SK-N-SH (cell line): Measurements from ENCODE around the gene TENT4A. TPM values are rescaled to one million over a fixed set of nuclear protein-coding genes. Genes with fewer than 3 reads are reported as not detected.
A peak's percentile ranks its signal among the peaks of the same experiment; 100 is the strongest.

Experiments used
- CTCF ChIA-PET: fragments of 300-600, 350-600 bp; formaldehyde crosslinking; extraction: SDS; loops from one replicate; lab custom pipeline; 2021; lab: Yijun Ruan, JAX
- POLR2A ChIA-PET: fragments of 350-600 bp; sonication (Branson Sonifier 250); formaldehyde crosslinking; extraction: SDS; loops from one replicate; lab custom pipeline; 2020; ENCODE audit warnings: antibody characterized with exemption, inconsistent platforms; lab: Yijun Ruan, JAX
- DNase-seq: peaks from one replicate; pipeline ENCODE4 v3.0.0; 2012
- H2AFZ ChIP-seq: fragments of 200-600 bp; sonication (generic); 2 replicates; pipeline ENCODE4 v1.8.1; 2016; ENCODE audit warnings: antibody characterized with exemption, mild to moderate bottlenecking, low read depth
- H3F3A ChIP-seq: fragments of 200-600 bp; sonication (generic); replicated peaks from 2 replicates; pipeline ENCODE3; 2016; ENCODE audit warnings: antibody characterized with exemption, mild to moderate bottlenecking; ENCODE audit not compliant: insufficient read depth
- H3K27ac ChIP-seq, 2 experiments: fragments of 200-500 bp in 1 of 2; fragments of 200-600 bp in 1 of 2; sonication (Bioruptor generic) in 1 of 2; sonication (generic), shearing (Covaris generic) in 1 of 2; 2 replicates each; pipeline versions ENCODE4 v1.5.1 to v1.6.1; 2014 to 2016; ENCODE audit warnings: low read depth in 2 of 2, inconsistent platforms in 1 of 2, low read length in 1 of 2, mild to moderate bottlenecking in 1 of 2, mixed read lengths in 1 of 2
- H3K27me3 ChIP-seq: fragments of 200-600 bp; sonication (generic), shearing (Covaris generic); 2 replicates; pipeline ENCODE4 v1.6.1; 2016; ENCODE audit warnings: mixed run types; ENCODE audit not compliant: insufficient read depth
- H3K36me3 ChIP-seq, 2 experiments: fragments of 200-500 bp in 1 of 2; fragments of 200-600 bp in 1 of 2; sonication (Bioruptor generic) in 1 of 2; sonication (generic) in 1 of 2; replicated peaks in 1 of 2; 2 replicates each; pipeline versions ENCODE3 to v1.5.1; 2014 to 2016; ENCODE audit warnings: low read length in 1 of 2, mild to moderate bottlenecking in 1 of 2; ENCODE audit not compliant: insufficient read depth in 2 of 2, control insufficient read depth in 1 of 2
- H3K4me1 ChIP-seq, 2 experiments: fragments of 200-500 bp in 1 of 2; fragments of 200-600 bp in 1 of 2; sonication (Bioruptor generic) in 1 of 2; sonication (generic), shearing (Covaris generic) in 1 of 2; 2 replicates each; pipeline versions ENCODE4 v1.5.1 to v1.6.1; 2014 to 2016; ENCODE audit warnings: low read depth in 1 of 2, low read length in 1 of 2, mixed run types in 1 of 2; ENCODE audit not compliant: insufficient read depth in 2 of 2, control insufficient read depth in 1 of 2
- H3K4me2 ChIP-seq: fragments of 200-600 bp; sonication (generic), shearing (Covaris generic); 2 replicates; pipeline ENCODE4 v1.6.1; 2017; ENCODE audit warnings: mixed run types
- H3K4me3 ChIP-seq, 2 experiments: fragments of 200-500 bp in 1 of 2; fragments of 200-600 bp in 1 of 2; sonication (Bioruptor generic) in 1 of 2; sonication (generic), shearing (Covaris generic) in 1 of 2; 2 replicates each; pipeline versions ENCODE4 v1.5.1 to v1.8.1; 2014 to 2016; ENCODE audit warnings: low read depth in 2 of 2, inconsistent platforms in 1 of 2, low read length in 1 of 2, mild to moderate bottlenecking in 1 of 2, mixed read lengths in 1 of 2, moderate library complexity in 1 of 2
- H3K79me2 ChIP-seq: fragments of 200-600 bp; sonication (generic); 2 replicates; pipeline ENCODE4 v1.8.1; 2017; ENCODE audit warnings: mild to moderate bottlenecking; ENCODE audit not compliant: insufficient read depth
- H3K9ac ChIP-seq: fragments of 200-600 bp; sonication (generic); 2 replicates; pipeline ENCODE4 v1.6.1; 2017; ENCODE audit warnings: mixed run types
- H3K9me2 ChIP-seq: fragments of 200-600 bp; sonication (generic); 2 replicates; pipeline ENCODE4 v1.6.1; 2017; ENCODE audit warnings: mixed run types
- H3K9me3 ChIP-seq: fragments of 200-600 bp; sonication (generic); 2 replicates; pipeline ENCODE4 v1.6.1; 2017; ENCODE audit warnings: mixed run types, mild to moderate bottlenecking, moderate library complexity
- H4K20me1 ChIP-seq: fragments of 200-600 bp; sonication (generic); 2 replicates; pipeline ENCODE4 v1.6.1; 2017; ENCODE audit warnings: mild to moderate bottlenecking, mixed run types; ENCODE audit not compliant: insufficient read depth
- ELF1 ChIP-seq: IDR thresholded peaks from 2 replicates; pipeline ENCODE4 v1.4.0; 2012
- GABPA ChIP-seq: IDR thresholded peaks from 2 replicates; pipeline ENCODE4 v1.4.0; 2012; ENCODE audit warnings: low read depth, mild to moderate bottlenecking
- GATA2 ChIP-seq: sonication (generic); formaldehyde crosslinking; IDR thresholded peaks from 2 replicates; pipeline ENCODE4 v1.5.0; 2020; ENCODE audit warnings: mild to moderate bottlenecking, missing genetic modification reagents
- IRF3 ChIP-seq: fragments of 150-350 bp; IDR thresholded peaks from 2 replicates; pipeline ENCODE4 v1.6.1; 2016; ENCODE audit warnings: mild to moderate bottlenecking, low read depth, low read length
- JUND ChIP-seq: IDR thresholded peaks from 2 replicates; pipeline ENCODE4 v1.4.0; 2012
- MEF2A ChIP-seq: IDR thresholded peaks from 2 replicates; pipeline ENCODE4 v1.4.0; 2012; ENCODE audit warnings: low read depth, borderline replicate concordance
- MXI1 ChIP-seq: IDR thresholded peaks from 2 replicates; pipeline ENCODE4 v1.6.1; 2012; ENCODE audit warnings: mild to moderate bottlenecking, low read depth, low read length, improper control_type of control experiment
- NFIC ChIP-seq: IDR thresholded peaks from 2 replicates; pipeline ENCODE4 v1.4.0; 2012; ENCODE audit warnings: borderline replicate concordance
- NRF1 ChIP-seq: IDR thresholded peaks from 2 replicates; pipeline ENCODE4 v1.6.1; 2012; ENCODE audit warnings: low read depth, mild to moderate bottlenecking, low read length
- POLR2AphosphoS5 ChIP-seq: IDR thresholded peaks from 2 replicates; pipeline ENCODE4 v1.6.1; 2012; ENCODE audit warnings: low read depth, low read length
- RFX5 ChIP-seq: IDR thresholded peaks from 2 replicates; pipeline ENCODE4 v1.6.1; 2012; ENCODE audit warnings: mild to moderate bottlenecking, improper control_type of control experiment, low read length
- RXRA ChIP-seq: IDR thresholded peaks from 2 replicates; pipeline ENCODE4 v1.4.0; 2012; ENCODE audit warnings: low read depth, mild to moderate bottlenecking, borderline replicate concordance
- SMC3 ChIP-seq: IDR thresholded peaks from 2 replicates; pipeline ENCODE4 v1.6.1; 2012; ENCODE audit warnings: low read depth, low read length, improper control_type of control experiment
- TAF1 ChIP-seq: IDR thresholded peaks from 2 replicates; pipeline ENCODE4 v1.6.1; 2012; ENCODE audit warnings: low read depth, mild to moderate bottlenecking, low read length, moderate library complexity, borderline replicate concordance
- USF2 ChIP-seq: fragments of 150-350 bp; IDR thresholded peaks from 2 replicates; pipeline ENCODE4 v1.6.1; 2017; ENCODE audit warnings: antibody characterized with exemption, low read length, low read depth, borderline replicate concordance
- WGBS: methylation state at CpG from one replicate; pipeline ENCODE4 v1.1.6; 2017; ENCODE audit warnings: low lambda C conversion rate; 5-methylcytosine and 5-hydroxymethylcytosine counted together
- polyA plus RNA-seq, 3 experiments: library from polyadenylated mRNA; depleted of rRNA; stranded (reverse); fragments of >200 nt; gene quantifications; 2 replicates each; pipeline ENCODE4 v1.2.3, GENCODE V29; 2012
- TF ChIP-seq, protein P1 (sequence below): IDR thresholded peaks from 2 replicates; pipeline ENCODE4 v1.4.0; 2012; ENCODE audit warnings: low read depth, borderline replicate concordance
- TF ChIP-seq, protein P2 (sequence below): fragments of 200-600 bp; sonication (generic); IDR thresholded peaks from 2 replicates; pipeline ENCODE4 v1.6.1; 2017; ENCODE audit warnings: antibody characterized with exemption, mild to moderate bottlenecking, moderate library complexity

Gene TENT4A
- polyA plus RNA-seq, 1 of the 3 experiments (the other 2 are of a cell fraction), result 6.0 TPM

DNA sequence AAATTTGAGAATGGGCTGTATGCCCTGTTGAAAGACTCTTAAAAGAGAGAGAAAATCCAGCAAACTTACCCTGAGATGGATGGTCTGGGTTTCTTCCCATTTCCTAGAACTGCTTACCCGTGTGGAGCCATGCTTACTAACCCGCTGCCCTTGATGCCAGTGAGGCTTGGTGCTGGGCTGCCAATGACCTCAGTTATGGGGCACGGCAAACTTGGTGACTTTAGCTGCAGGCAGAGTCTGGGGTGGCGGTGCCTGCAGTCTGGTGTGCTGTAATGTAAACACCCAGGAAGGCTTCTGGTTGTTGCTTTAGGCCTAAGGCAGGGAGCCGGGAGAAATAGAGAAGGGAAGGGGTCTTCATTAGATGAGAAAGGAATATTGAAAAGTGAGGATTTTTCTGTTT lies 7.3 kb upstream of the TENT4A start:
- Histone ChIP-seq H3K9me3 (no peaks in the 10 kb centered on the region), H3K27ac (no peak overlapping the region; a peak in 1 of 4 replicates), H4K20me1 (no peaks in the 10 kb centered on the region), H2AFZ (0 out of 2 replicates have a peak overlapping the region, but pooled peaks have one; percentile 43), H3K9me2 (no peaks in the 10 kb centered on the region), H3K4me3 (no peak overlapping the region), H3K4me1 (peaks cover 9 to 25% of the 10 kb centered on the region in 2 experiments; a peak in 3 of 4 replicates), H3K36me3 (no peaks in the 10 kb centered on the region), H3K9ac (no peak overlapping the region), H3F3A (peaks cover 2% of the 10 kb centered on the region), H3K79me2 (no peaks in the 10 kb centered on the region), H3K27me3 (no peaks in the 10 kb centered on the region), H3K4me2 (no peak overlapping the region)
- TF ChIP-seq RFX5 (no peak), NRF1 (no peak), RXRA (no peak), MXI1 (no peak), GATA2 (CRISPR knock-in tag) (no peak), MEF2A (no peak), POLR2AphosphoS5 (no peak), IRF3 (no peak), SMC3 (no peak), TAF1 (no peak), USF2 (no peak), NFIC (no peak), GABPA (no peak), ELF1 (no peak), JUND (no peak)
- TF ChIP-seq, protein P1, sequence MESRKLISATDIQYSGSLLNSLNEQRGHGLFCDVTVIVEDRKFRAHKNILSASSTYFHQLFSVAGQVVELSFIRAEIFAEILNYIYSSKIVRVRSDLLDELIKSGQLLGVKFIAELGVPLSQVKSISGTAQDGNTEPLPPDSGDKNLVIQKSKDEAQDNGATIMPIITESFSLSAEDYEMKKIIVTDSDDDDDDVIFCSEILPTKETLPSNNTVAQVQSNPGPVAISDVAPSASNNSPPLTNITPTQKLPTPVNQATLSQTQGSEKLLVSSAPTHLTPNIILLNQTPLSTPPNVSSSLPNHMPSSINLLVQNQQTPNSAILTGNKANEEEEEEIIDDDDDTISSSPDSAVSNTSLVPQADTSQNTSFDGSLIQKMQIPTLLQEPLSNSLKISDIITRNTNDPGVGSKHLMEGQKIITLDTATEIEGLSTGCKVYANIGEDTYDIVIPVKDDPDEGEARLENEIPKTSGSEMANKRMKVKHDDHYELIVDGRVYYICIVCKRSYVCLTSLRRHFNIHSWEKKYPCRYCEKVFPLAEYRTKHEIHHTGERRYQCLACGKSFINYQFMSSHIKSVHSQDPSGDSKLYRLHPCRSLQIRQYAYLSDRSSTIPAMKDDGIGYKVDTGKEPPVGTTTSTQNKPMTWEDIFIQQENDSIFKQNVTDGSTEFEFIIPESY, result no peak
- TF ChIP-seq, protein P2, sequence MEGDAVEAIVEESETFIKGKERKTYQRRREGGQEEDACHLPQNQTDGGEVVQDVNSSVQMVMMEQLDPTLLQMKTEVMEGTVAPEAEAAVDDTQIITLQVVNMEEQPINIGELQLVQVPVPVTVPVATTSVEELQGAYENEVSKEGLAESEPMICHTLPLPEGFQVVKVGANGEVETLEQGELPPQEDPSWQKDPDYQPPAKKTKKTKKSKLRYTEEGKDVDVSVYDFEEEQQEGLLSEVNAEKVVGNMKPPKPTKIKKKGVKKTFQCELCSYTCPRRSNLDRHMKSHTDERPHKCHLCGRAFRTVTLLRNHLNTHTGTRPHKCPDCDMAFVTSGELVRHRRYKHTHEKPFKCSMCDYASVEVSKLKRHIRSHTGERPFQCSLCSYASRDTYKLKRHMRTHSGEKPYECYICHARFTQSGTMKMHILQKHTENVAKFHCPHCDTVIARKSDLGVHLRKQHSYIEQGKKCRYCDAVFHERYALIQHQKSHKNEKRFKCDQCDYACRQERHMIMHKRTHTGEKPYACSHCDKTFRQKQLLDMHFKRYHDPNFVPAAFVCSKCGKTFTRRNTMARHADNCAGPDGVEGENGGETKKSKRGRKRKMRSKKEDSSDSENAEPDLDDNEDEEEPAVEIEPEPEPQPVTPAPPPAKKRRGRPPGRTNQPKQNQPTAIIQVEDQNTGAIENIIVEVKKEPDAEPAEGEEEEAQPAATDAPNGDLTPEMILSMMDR, result no peak
- POLR2A ChIA-PET, result no interaction called here
- no peak for DNase-seq
- WGBS, result 93% methylated on average over 5 of the region's 5 CpGs
- CTCF ChIA-PET, result interaction anchor here (1.1 kb wide), 1 partner anchor 72 kb away, joined by 3 read pairs; the partner anchor contains the start of gene SRD5A1
